Measurements from ENCODE around the gene GALNT11.
"Not testable (repeated sequence)": the region's sequence is repeated elsewhere in the genome, so short reads cannot be mapped to it uniquely, and the experiment has no call there.

DNA sequence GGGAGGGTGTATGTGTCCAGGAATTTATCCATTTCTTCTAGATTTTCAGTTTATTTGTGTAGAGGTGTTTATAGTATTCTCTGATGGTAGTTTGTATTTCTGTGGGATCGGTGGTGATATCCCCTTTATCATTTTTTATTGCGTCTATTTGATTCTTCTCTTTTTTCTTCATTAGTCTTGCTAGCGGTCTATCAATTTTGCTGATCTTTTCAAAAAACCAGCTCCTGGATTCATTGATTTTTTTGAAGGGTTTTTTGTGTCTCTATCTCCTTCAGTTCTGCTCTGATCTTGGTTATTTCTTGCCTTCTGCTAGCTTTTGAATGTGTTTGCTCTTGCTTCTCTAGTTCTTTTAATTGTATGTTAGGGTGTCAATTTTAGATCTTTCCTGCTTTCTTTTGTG, 37.7 kb downstream of the GALNT11 start:
- TF ChIP-seq, protein P1, sequence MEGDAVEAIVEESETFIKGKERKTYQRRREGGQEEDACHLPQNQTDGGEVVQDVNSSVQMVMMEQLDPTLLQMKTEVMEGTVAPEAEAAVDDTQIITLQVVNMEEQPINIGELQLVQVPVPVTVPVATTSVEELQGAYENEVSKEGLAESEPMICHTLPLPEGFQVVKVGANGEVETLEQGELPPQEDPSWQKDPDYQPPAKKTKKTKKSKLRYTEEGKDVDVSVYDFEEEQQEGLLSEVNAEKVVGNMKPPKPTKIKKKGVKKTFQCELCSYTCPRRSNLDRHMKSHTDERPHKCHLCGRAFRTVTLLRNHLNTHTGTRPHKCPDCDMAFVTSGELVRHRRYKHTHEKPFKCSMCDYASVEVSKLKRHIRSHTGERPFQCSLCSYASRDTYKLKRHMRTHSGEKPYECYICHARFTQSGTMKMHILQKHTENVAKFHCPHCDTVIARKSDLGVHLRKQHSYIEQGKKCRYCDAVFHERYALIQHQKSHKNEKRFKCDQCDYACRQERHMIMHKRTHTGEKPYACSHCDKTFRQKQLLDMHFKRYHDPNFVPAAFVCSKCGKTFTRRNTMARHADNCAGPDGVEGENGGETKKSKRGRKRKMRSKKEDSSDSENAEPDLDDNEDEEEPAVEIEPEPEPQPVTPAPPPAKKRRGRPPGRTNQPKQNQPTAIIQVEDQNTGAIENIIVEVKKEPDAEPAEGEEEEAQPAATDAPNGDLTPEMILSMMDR (IDR thresholded peaks at IDR 0.05) = not testable (repeated sequence)
- not testable (repeated sequence) for TF ChIP-seq POLR2A (IDR thresholded peaks at IDR 0.05)
